ENCODE results near the gene B3GAT2. TPM values are rescaled to one million over a fixed set of nuclear protein-coding genes. Genes with fewer than 3 reads are reported as not detected.
A peak's percentile ranks its signal among the peaks of the same experiment; 100 is the strongest.

The B3GAT2 gene
- total RNA-seq, 1 donor = under 0.01 TPM

DNA sequence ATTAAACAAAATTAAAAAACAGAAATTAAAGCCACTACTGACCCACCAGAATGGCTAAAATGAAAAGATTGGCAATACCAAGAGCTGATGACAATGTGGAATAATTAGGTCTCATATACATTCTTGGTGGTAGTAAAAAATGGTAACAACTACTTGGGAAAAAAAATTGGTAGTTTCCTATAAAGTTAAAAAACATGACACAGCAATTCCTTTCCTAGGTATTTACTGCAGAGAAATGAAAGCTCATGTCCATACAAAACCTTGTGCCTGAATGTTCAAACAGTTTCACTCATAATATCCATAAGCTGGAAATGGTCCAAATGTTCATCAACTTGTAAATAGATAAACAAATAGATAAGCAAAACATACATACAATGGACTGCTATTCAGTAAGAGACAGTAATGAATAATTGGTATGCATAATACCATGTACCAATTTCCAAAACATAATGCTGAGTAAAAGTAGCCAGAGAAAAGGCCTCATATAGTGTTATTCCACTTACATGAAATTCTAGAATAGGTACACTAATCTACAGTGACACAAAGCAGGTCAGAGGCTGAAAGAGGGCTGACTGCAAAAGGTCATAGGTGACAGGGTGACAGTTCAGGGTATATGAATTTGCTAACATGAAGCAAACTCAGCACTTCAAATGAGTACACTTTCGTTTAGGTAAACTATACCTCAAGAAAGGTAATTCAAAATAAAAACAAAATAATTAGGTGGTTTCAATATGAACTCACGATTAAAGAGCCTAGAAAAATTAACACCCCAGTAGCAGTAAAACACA lies 53.0 kb downstream of the B3GAT2 start:
- no peak overlapping the region for H3K4me3 ChIP-seq (ENCODE audit: low read depth, low read length)
- DNase-seq (ENCODE audit: low read depth) = no peak
- TF ChIP-seq, protein P1, sequence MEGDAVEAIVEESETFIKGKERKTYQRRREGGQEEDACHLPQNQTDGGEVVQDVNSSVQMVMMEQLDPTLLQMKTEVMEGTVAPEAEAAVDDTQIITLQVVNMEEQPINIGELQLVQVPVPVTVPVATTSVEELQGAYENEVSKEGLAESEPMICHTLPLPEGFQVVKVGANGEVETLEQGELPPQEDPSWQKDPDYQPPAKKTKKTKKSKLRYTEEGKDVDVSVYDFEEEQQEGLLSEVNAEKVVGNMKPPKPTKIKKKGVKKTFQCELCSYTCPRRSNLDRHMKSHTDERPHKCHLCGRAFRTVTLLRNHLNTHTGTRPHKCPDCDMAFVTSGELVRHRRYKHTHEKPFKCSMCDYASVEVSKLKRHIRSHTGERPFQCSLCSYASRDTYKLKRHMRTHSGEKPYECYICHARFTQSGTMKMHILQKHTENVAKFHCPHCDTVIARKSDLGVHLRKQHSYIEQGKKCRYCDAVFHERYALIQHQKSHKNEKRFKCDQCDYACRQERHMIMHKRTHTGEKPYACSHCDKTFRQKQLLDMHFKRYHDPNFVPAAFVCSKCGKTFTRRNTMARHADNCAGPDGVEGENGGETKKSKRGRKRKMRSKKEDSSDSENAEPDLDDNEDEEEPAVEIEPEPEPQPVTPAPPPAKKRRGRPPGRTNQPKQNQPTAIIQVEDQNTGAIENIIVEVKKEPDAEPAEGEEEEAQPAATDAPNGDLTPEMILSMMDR (IDR thresholded peaks at IDR 0.05; ENCODE audit: insufficient read depth, low read depth, low read length) = no peak

DNA sequence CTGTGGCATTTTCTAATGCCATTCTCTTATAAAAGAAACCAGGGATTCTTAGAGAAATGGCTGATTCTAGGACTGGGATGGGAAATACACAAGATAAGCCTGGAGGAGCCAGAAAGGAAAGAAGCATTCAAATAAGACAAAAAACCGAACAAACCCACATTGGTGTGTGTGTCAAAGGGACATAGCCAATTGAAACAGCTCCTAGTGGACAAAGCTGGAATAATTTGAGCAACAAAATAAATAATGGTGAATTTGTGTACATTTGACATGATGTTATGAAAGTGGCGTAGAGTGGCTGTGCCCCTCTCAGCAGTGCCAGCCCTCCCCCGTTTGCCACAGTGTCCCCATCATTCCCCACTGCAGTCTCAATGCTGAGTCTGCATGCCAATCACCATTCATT lies 55.5 kb downstream of the B3GAT2 start:
- H3K4me3 ChIP-seq (ENCODE audit: low read depth, low read length) = no peak overlapping the region
- DNase-seq (ENCODE audit: low read depth) = no peak
- TF ChIP-seq, protein P1 (IDR thresholded peaks at IDR 0.05; ENCODE audit: insufficient read depth, low read depth, low read length) = peak; percentile 44

DNA sequence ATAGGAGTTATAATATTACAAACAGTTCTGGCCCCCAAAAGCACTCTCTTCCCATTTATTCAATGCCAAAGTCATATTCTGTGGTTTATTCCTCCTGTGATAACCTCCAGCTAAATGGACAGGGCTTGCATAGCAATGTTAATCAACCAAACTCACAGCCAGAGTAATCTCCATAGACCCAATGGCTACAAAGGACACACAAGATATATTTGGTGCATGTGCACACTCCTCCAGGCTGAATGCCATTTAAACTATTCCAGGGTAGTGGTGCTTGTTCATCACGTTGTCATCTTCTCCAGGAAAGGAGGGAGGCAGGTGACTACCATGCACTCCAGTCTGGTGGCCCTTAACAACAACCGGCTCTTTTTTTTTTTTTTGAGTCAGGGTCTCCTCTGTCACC lies 56.8 kb downstream of the B3GAT2 start:
- no peak overlapping the region for H3K4me3 ChIP-seq (ENCODE audit: low read depth, low read length)

DNA sequence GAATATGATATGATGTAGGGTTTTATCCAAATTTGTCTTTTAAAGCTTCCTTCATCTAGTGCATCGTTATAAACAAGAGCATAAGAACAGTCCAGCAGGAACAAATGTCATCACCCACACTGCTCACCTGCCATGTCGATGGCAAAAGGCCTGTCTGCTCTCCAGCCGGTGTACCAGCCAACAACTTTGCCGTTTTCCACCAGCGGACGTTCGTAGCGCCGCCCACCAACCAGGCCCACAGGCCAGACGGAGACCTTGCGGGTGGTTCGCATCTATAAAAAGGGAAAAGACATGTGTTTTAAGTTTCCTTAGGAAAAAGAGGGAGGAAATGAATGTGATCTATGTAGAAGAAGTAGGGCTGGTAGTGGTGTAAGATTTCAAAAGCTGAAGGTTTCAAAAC lies 62.9 kb downstream of the B3GAT2 start:
- DNase-seq (ENCODE audit: low read depth) = no peak
- no peak overlapping the region for H3K4me3 ChIP-seq (ENCODE audit: low read depth, low read length)
- TF ChIP-seq, protein P1 (IDR thresholded peaks at IDR 0.05; ENCODE audit: insufficient read depth, low read depth, low read length) = no peak

More for the DNA sequence above, 56.8 kb downstream of the B3GAT2 start:
- TF ChIP-seq, protein P1 (IDR thresholded peaks at IDR 0.05; ENCODE audit: insufficient read depth, low read depth, low read length) = no peak
- no peak for DNase-seq (ENCODE audit: low read depth)

DNA sequence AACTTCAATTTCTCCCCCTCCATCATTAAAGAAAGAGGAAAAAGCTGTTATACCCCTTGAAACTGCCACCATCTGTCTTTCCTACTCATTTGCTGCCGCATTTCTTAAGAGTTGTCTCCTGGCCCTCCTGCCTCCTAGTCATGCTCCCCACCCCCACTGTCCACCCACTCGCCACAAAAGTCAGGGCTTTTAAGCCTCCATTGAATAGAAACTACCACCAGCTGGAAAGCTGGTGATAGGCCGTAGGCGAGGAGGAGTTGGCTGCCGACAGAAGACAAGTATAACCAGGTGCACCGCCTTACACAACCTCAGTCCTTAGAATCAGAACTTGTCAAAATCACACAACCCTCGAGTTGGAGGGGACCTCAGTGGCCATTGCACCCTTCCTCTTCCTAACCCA lies 67.6 kb downstream of the B3GAT2 start:
- no peak for DNase-seq (ENCODE audit: low read depth)
- TF ChIP-seq, protein P1 (IDR thresholded peaks at IDR 0.05; ENCODE audit: insufficient read depth, low read depth, low read length) = no peak
- H3K4me3 ChIP-seq (ENCODE audit: low read depth, low read length) = no peak overlapping the region

DNA sequence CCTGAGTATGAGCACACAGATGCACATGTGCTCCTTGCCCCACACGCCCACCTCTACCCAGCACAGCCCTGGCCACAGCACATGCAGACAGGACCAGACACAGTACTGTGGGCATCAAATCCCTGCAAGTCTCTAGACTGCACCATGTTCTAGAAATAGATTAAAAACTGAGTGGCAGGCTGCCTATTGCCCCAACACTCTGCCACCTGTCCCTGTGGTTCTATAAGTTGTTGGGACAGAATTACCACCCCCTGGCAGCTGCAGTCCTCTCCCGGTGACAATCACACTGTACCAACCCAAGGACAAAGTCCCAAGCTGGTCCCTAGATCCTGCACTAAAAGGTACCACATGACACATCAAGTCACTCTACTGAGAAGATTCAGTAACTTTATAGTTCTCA lies 70.2 kb downstream of the B3GAT2 start:
- no peak for DNase-seq (ENCODE audit: low read depth)
- no peak overlapping the region for H3K4me3 ChIP-seq (ENCODE audit: low read depth, low read length)
- TF ChIP-seq, protein P1 (IDR thresholded peaks at IDR 0.05; ENCODE audit: insufficient read depth, low read depth, low read length) = no peak

DNA sequence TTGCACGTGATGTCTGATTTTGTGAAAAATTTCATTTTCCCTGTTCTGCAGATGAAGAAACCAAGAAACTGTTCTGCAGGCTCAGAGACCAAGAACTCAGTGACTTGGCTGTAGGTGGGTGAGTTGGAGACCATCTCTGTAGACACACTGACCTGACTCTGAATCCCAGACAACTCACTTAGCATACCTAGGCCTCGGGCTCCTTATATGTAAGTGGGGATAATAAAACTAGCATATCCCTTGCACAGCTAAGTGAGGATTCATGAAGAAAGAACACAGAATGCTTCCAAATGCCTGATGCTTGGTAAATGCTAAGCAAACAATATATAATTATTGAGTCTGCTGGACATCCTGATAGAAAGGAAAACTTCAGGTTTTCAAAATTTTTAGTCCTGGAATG lies 70.8 kb downstream of the B3GAT2 start:
- TF ChIP-seq, protein P1 (IDR thresholded peaks at IDR 0.05; ENCODE audit: insufficient read depth, low read depth, low read length) = no peak
- no peak for DNase-seq (ENCODE audit: low read depth)
- no peak overlapping the region for H3K4me3 ChIP-seq (ENCODE audit: low read depth, low read length)
